Body of pancreas (tissue), 4 donors: ENCODE data around the gene WDR37. TPM values are rescaled to one million over a fixed set of nuclear protein-coding genes. Genes with fewer than 3 reads are reported as not detected.
A peak's percentile ranks its signal among the peaks of the same experiment; 100 is the strongest.

ENCODE experiments used
- ATAC-seq: fragments of 150-250 bp; one replicate; pipeline ENCODE4 v1.9.1; 2016
- DNase-seq, 4 donors: peaks; one replicate each; pipeline ENCODE4 v3.0.0-alpha.2; 2019
- H3K27ac ChIP-seq, 4 donors: fragments of 200-600 bp; sonication (generic); 1 replicate in 3 of 4; 2 replicates in 1 of 4; pipeline versions ENCODE4 v1.5.1 to v1.6.1; 2016 to 2019; ENCODE audit warnings: mild to moderate bottlenecking in 1 of 4, mixed read lengths in 1 of 4, moderate library complexity in 1 of 4
- H3K27me3 ChIP-seq, 2 donors: fragments of 200-600 bp; sonication (generic); one replicate each; pipeline ENCODE4 v1.6.0; 2016; ENCODE audit warnings: mild to moderate bottlenecking in 1 of 2
- H3K36me3 ChIP-seq, 2 donors: fragments of 200-600 bp; sonication (generic); replicated peaks in 1 of 2; 2 replicates each; pipeline ENCODE4 v1.5.1; 2016; ENCODE audit warnings: low read depth in 2 of 2; ENCODE audit not compliant: insufficient read depth in 1 of 2
- H3K4me1 ChIP-seq: fragments of 200-600 bp; sonication (generic); one replicate; pipeline ENCODE4 v1.6.0; 2016
- H3K4me3 ChIP-seq, 2 donors: fragments of 200-600 bp; sonication (generic); 1 replicate in 1 of 2; 2 replicates in 1 of 2; pipeline ENCODE4 v1.5.1; 2016 to 2019
- H3K9me3 ChIP-seq, 3 donors: fragments of 200-600 bp; sonication (generic); 1 replicate in 2 of 3; 2 replicates in 1 of 3; pipeline ENCODE4 v1.5.1; 2016
- POLR2A ChIP-seq, 3 donors: fragments of 450-650 bp; IDR thresholded peaks; one replicate each; pipeline ENCODE4 v1.6.1; 2016; ENCODE audit warnings: antibody characterized with exemption in 3 of 3, mild to moderate bottlenecking in 2 of 3
- WGBS, 2 donors: methylation state at CpG; one replicate each; pipeline ENCODE4 v1.1.5; 2017; 5-methylcytosine and 5-hydroxymethylcytosine counted together
- intact Hi-C: fragments of 100-400 bp; cut with DNase I; formaldehyde crosslinking; loops from one replicate; pipeline ENCODE4 v1.15.1; 2023
- total RNA-seq, 2 donors: library from RNA; depleted of rRNA; stranded (reverse); fragments of >200 nt; gene quantifications; one replicate each; pipeline ENCODE4 v1.1.0, GENCODE V29; 2016
- TF ChIP-seq, protein P1 (sequence below), 7 experiments: fragments of 450-650 bp in 4 of 7; fragments of 200-600 bp in 3 of 7; sonication (generic) in 3 of 7; IDR thresholded peaks; one replicate each; pipeline ENCODE4 v1.5.1; 2016 to 2019; ENCODE audit warnings: antibody characterized with exemption in 7 of 7

The WDR37 gene
- total RNA-seq, 2 donors from 2014 or later, result 9.9 to 14.3 TPM

DNA sequence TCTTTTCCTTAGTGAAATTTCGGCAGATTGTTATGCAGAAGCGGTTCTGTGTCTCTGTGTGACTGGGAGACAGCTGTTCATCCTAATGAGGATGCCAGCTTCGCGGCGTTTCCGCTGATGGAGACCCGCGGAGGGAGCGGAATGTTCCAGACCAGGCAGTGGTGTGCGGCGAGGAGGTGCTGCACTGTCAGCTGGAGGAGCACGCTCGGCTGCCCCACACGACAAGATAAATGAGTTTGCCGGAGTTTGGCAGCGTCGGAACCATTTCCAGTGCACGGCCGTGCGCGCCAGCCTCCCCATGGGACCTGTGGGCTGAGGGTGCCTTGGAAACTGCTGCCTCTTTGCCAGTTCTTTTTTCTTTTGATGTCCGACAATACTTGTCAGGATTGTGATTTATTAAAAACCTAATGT, 64.6 kb downstream of the WDR37 start:
- no peak for ATAC-seq
- peaks cover 6 to 37% of the 10 kb centered on the region in 2 donors for H3K36me3 ChIP-seq
- intact Hi-C loops, result no loop called here

DNA sequence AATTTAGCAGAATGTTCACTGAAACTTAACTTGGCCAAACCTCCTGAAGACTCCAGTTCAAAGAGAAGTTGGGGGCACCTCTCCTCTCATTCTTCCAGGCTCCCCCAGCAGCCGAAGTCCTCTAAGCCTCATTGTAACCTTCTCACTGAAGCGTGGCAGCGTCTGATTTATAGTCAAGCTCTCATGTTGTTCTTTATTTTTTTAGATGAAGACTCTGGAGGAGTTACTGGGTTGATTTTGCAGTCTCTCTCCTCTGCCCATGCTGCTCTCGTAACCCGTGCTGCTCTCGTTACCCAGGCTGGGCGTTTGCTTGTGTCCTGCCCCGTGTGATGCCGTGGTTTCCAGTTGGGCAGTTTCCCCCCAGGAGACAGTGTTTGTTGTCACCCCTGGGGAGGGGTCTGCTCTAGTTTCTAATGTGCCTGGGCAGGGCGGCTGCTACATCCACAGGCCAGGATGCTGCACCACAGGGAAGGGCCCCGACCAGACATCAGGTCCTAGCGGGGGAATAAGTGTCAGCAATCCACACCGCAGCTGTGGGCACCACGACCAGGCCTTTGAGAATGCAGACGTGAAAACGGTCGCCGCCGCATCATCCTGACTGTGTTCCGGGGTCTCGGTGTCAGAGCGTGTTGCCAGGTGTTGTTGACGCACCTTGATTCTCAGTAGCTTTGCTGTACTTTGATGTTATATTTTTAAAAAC, 65.2 kb downstream of the WDR37 start:
- H3K36me3 ChIP-seq, result peaks cover 6 to 38% of the 10 kb centered on the region in 2 donors
- intact Hi-C loops, result no loop called here
- DNase-seq (no peak), ATAC-seq (no peak)
- H3K27me3 ChIP-seq, result no peaks in the 10 kb centered on the region
- H3K4me3 ChIP-seq, result no peak overlapping the region
- TF ChIP-seq POLR2A (IDR thresholded peaks at IDR 0.05), result no peak
- TF ChIP-seq, protein P1, sequence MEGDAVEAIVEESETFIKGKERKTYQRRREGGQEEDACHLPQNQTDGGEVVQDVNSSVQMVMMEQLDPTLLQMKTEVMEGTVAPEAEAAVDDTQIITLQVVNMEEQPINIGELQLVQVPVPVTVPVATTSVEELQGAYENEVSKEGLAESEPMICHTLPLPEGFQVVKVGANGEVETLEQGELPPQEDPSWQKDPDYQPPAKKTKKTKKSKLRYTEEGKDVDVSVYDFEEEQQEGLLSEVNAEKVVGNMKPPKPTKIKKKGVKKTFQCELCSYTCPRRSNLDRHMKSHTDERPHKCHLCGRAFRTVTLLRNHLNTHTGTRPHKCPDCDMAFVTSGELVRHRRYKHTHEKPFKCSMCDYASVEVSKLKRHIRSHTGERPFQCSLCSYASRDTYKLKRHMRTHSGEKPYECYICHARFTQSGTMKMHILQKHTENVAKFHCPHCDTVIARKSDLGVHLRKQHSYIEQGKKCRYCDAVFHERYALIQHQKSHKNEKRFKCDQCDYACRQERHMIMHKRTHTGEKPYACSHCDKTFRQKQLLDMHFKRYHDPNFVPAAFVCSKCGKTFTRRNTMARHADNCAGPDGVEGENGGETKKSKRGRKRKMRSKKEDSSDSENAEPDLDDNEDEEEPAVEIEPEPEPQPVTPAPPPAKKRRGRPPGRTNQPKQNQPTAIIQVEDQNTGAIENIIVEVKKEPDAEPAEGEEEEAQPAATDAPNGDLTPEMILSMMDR (IDR thresholded peaks at IDR 0.05), result no peak
- H3K9me3 ChIP-seq, result no peaks in the 10 kb centered on the region
- 92 to 96% methylated on average over 19 to 23 of the region's 23 CpGs for WGBS, 2 donors
- H3K4me1 ChIP-seq, result no peaks in the 10 kb centered on the region
- no peak overlapping the region for H3K27ac ChIP-seq

More for the DNA sequence above, 64.6 kb downstream of the WDR37 start:
- H3K9me3 ChIP-seq, result no peaks in the 10 kb centered on the region
- H3K27ac ChIP-seq, result no peak overlapping the region
- no peaks in the 10 kb centered on the region for H3K4me1 ChIP-seq
- H3K4me3 ChIP-seq, result no peak overlapping the region
- TF ChIP-seq POLR2A (IDR thresholded peaks at IDR 0.05), result no peak
- TF ChIP-seq, protein P1 (IDR thresholded peaks at IDR 0.05), result no peak
- DNase-seq, result peak in 2 of 4 donors; percentile 19 to 29
- no peaks in the 10 kb centered on the region for H3K27me3 ChIP-seq
- 86 to 88% methylated on average over 22 of the region's 22 CpGs for WGBS, 2 donors

DNA sequence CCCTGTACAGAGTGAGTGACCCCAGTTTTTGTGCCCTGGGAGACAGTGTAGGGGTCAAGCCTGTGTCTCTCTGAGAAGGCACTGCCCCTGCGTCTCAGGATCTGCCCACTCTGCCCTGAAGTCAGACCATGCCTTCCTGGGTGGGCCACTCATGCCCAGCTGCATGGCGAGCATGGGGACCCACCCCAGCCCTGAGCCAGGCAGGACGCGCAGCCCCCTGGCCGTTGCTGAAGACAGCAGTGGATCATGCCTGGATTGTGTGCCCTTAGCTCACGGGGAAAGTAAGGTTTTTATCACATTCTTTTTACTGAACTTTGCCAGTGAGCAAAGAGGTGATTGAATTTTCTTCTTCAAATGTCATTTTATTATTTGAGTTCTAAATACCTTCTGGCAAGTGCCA, 66.2 kb downstream of the WDR37 start:
- H3K27me3 ChIP-seq, result no peaks in the 10 kb centered on the region
- WGBS, 2 donors, result 78 to 82% methylated on average over 6 of the region's 6 CpGs
- TF ChIP-seq, protein P1 (IDR thresholded peaks at IDR 0.05), result no peak
- no peak for TF ChIP-seq POLR2A (IDR thresholded peaks at IDR 0.05)
- peaks cover 6 to 35% of the 10 kb centered on the region in 2 donors for H3K36me3 ChIP-seq
- H3K4me3 ChIP-seq, result no peak overlapping the region
- no peaks in the 10 kb centered on the region for H3K9me3 ChIP-seq
- H3K4me1 ChIP-seq, result no peaks in the 10 kb centered on the region
- intact Hi-C loops, result no loop called here
- ATAC-seq, result peak; percentile 15
- H3K27ac ChIP-seq, result no peak overlapping the region
- DNase-seq, result no peak

DNA sequence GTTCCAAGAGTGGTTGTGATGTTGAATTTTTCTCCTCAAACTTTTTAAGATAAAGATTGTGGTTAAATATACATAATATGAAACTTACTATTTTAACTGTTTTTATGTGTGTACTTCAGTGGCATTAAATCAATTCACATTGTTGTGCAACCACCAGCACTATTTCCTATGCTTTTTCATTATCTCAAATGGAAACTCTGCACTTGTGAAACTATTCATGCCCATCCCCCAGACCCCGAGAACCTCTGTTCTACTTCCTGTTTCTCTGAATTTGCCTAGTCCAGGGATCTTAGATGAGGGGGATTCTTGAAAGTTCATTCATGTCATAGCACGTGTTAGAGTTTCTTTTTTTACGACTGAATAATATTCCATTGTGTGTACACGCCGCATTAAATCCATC, 67.0 kb downstream of the WDR37 start:
- Histone ChIP-seq H3K27me3 (no peaks in the 10 kb centered on the region), H3K36me3 (peaks cover 6 to 35% of the 10 kb centered on the region in 2 donors), H3K4me1 (no peaks in the 10 kb centered on the region), H3K4me3 (no peak overlapping the region), H3K9me3 (no peaks in the 10 kb centered on the region), H3K27ac (no peak overlapping the region)
- ATAC-seq (no peak), DNase-seq (no peak)
- intact Hi-C loops, result no loop called here
- 82 to 90% methylated on average over 5 of the region's 5 CpGs for WGBS, 2 donors
- TF ChIP-seq, protein P1 (IDR thresholded peaks at IDR 0.05), result no peak
- no peak for TF ChIP-seq POLR2A (IDR thresholded peaks at IDR 0.05)

DNA sequence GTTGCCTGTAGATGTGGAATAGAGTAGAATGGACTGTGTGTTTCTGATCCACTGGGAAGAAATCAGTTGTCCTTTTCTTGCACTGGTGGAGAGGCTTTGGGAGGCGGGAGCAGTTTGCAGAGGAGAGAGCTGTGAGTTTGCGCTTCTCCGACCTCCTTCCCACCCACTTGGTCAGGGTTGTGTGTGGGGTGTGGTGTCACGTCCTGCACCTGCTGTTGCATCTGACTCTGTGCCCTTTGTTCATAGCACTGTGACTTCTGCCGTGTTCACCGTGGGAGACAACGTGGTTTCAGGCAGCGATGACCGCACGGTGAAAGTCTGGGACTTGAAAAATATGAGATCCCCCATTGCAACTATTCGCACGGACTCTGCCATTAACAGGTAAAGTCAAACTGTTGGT, 67.8 kb downstream of the WDR37 start:
- H3K4me1 ChIP-seq, result no peaks in the 10 kb centered on the region
- no peak for ATAC-seq
- H3K27me3 ChIP-seq, result no peaks in the 10 kb centered on the region
- DNase-seq, result no peak
- WGBS, 2 donors, result 96 to 98% methylated on average over 12 of the region's 12 CpGs
- intact Hi-C loops, result no loop called here
- peaks cover 6 to 35% of the 10 kb centered on the region in 2 donors for H3K36me3 ChIP-seq
- no peaks in the 10 kb centered on the region for H3K9me3 ChIP-seq
- H3K4me3 ChIP-seq, result no peak overlapping the region
- no peak overlapping the region for H3K27ac ChIP-seq
- TF ChIP-seq, protein P1 (IDR thresholded peaks at IDR 0.05), result no peak
- no peak for TF ChIP-seq POLR2A (IDR thresholded peaks at IDR 0.05)
